K562 (cell line): Measurements from ENCODE around the gene SPON2. TPM values are rescaled to one million over a fixed set of nuclear protein-coding genes. Genes with fewer than 3 reads are reported as not detected.
A peak's percentile ranks its signal among the peaks of the same experiment; 100 is the strongest.

Experiments used
- CSDE1 ChIP-seq, 2 experiments: fragments of 450-650 bp; IDR thresholded peaks; 2 replicates each; pipeline ENCODE4 v1.6.1; 2016; ENCODE audit warnings: mild to moderate bottlenecking in 1 of 2
- HMGN3 ChIP-seq: IDR thresholded peaks from 2 replicates; pipeline ENCODE4 v1.6.1; 2011; ENCODE audit warnings: borderline replicate concordance, low read depth, mild to moderate bottlenecking, mixed read lengths, low read length; ENCODE audit not compliant: insufficient read length; ENCODE audit errors: extremely low read depth
- HOMEZ ChIP-seq: fragments of 250-450 bp; sonication (Bioruptor Pico); IDR thresholded peaks from 2 replicates; pipeline ENCODE4 v1.4.0; 2020; ENCODE audit warnings: mild to moderate bottlenecking, moderate library complexity
- LCOR ChIP-seq: sonication (generic); formaldehyde crosslinking; IDR thresholded peaks from 2 replicates; pipeline ENCODE4 v1.8.0; 2022; ENCODE audit warnings: mild to moderate bottlenecking, missing genetic modification reagents
- MAX ChIP-seq: sonication (generic); formaldehyde crosslinking; IDR thresholded peaks from 2 replicates; pipeline ENCODE4 v1.9.0; 2022; ENCODE audit warnings: mild to moderate bottlenecking, missing genetic modification reagents
- PHF21A ChIP-seq: fragments of 450-650 bp; IDR thresholded peaks from 2 replicates; pipeline ENCODE4 v1.6.1; 2017; ENCODE audit warnings: low read depth, borderline replicate concordance
- POLR2H ChIP-seq: IDR thresholded peaks from 2 replicates; pipeline ENCODE4 v1.6.1; 2016; ENCODE audit warnings: missing genetic modification characterization, low read depth, mild to moderate bottlenecking, control low read depth, missing compliant biosample characterization, moderate library complexity
- ZNF511 ChIP-seq: sonication (generic); formaldehyde crosslinking; IDR thresholded peaks from 2 replicates; pipeline ENCODE4 v1.8.0; 2022; ENCODE audit warnings: mild to moderate bottlenecking, missing genetic modification reagents
- polyA plus RNA-seq, 8 experiments: library from polyadenylated mRNA; depleted of rRNA in 4 of 8; stranded (reverse) in 5 of 8; unstranded in 3 of 8; fragments of >200 nt; fragmentation: Nextera tagmentation in 2 of 8; fragmentation: Illumina TruSeq in 1 of 8; extraction: Ambion mirVana in 2 of 8; extraction: Trizol in 1 of 8; gene quantifications; 2 replicates each; pipeline versions ENCODE4 v1.2.1 to v1.2.3, GENCODE V29; 2011 to 2014; ENCODE audit warnings: inconsistent platforms in 1 of 8, missing spikeins in 1 of 8
- total RNA-seq, 7 experiments: library from RNA; depleted of rRNA in 6 of 7; stranded (reverse); fragments of >200 nt in 6 of 7; fragmentation: Illumina TruSeq in 2 of 7; extraction: Trizol in 2 of 7; gene quantifications; 2 replicates each; pipeline versions ENCODE4 v1.2.1 to v1.2.3, GENCODE V29; 2011 to 2021; ENCODE audit warnings: low replicate concordance in 1 of 7
- TF ChIP-seq, protein P1 (sequence below): sonication (generic); formaldehyde crosslinking; IDR thresholded peaks from 2 replicates; pipeline ENCODE4 v1.4.0; 2020; ENCODE audit warnings: mild to moderate bottlenecking, missing genetic modification reagents
- TF ChIP-seq, protein P2 (sequence below): fragments of 450-650 bp; IDR thresholded peaks from 2 replicates; pipeline ENCODE4 v1.6.1; 2016; ENCODE audit warnings: antibody characterized with exemption

Gene SPON2
- total and polyA plus RNA-seq, 9 of the 15 experiments (the other 6 are each of a cell fraction or from before 2014, with no cell fraction given) = 0.21 to 2.2 (median 0.83) TPM

DNA sequence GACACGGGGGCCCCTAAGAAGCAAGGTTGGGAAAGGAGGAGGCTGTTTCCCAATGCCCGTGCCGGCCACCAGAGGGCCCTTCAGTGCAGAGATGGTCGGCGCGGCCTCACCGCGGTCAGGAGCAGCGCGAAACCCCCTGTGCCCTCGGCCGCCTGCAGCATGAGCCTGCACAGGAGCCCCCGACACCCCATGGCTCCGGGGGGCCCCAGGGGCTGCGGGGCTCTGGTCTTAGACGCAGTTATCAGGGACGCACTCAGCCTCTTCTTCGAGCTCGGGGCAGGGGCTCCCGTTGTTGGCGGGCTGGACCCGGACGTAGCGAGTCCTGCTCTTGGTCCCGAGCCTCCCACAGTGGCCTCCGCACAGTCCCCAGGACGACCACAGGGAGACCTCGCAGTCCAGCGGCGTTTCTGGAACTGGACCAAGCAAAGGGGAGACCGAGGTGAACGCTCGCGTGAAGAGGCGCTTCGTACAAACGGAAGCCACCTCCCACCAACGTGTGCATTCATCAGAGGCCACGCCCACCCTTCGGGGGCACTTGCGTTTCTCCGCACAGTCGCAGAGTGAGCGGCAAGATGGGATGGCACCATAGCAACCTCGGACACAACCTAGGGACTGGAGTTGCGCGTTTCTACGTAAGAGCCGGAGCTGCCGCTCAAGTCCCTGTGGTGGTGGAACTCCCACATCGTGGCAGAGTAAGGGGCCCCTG lies 5.0 kb downstream of the SPON2 start (continued):
- TF ChIP-seq, protein P1, sequence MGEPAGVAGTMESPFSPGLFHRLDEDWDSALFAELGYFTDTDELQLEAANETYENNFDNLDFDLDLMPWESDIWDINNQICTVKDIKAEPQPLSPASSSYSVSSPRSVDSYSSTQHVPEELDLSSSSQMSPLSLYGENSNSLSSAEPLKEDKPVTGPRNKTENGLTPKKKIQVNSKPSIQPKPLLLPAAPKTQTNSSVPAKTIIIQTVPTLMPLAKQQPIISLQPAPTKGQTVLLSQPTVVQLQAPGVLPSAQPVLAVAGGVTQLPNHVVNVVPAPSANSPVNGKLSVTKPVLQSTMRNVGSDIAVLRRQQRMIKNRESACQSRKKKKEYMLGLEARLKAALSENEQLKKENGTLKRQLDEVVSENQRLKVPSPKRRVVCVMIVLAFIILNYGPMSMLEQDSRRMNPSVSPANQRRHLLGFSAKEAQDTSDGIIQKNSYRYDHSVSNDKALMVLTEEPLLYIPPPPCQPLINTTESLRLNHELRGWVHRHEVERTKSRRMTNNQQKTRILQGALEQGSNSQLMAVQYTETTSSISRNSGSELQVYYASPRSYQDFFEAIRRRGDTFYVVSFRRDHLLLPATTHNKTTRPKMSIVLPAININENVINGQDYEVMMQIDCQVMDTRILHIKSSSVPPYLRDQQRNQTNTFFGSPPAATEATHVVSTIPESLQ (CRISPR knock-in tag) = no peak
- TF ChIP-seq, protein P2, sequence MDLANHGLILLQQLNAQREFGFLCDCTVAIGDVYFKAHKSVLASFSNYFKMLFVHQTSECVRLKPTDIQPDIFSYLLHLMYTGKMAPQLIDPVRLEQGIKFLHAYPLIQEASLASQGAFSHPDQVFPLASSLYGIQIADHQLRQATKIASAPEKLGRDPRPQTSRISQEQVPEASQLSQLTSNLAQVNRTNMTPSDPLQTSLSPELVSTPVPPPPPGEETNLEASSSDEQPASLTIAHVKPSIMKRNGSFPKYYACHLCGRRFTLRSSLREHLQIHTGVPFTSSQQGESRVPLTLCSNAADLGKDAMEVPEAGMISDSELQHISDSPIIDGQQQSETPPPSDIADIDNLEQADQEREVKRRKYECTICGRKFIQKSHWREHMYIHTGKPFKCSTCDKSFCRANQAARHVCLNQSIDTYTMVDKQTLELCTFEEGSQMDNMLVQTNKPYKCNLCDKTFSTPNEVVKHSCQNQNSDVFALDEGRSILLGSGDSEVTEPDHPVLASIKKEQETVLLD = 0 out of 2 replicates have a peak, but pooled peaks have one; percentile 14
- no peak for TF ChIP-seq PHF21A
- TF ChIP-seq MAX = peak; percentile 52
- TF ChIP-seq HMGN3 = no peak
- TF ChIP-seq HOMEZ (CRISPR knock-in tag) = no peak
- no peak for TF ChIP-seq POLR2H (tag)
- TF ChIP-seq CSDE1 (IDR thresholded peaks at IDR 0.05) = no peak
- peak; percentile 75 for TF ChIP-seq LCOR (CRISPR knock-in tag)
- TF ChIP-seq ZNF511 (CRISPR knock-in tag) = peak; percentile 58; the same call in 1 of the 2 replicates
